GM19324 (cell line): ENCODE results near the gene DLG2.
"Not testable (repeated sequence)": the region's sequence is repeated elsewhere in the genome, so short reads cannot be mapped to it uniquely, and the experiment has no call there.

Experiments
- ATAC-seq: cut with Tn5 transposase; IDR thresholded peaks from one replicate; pipeline ENCODE4 v1.9.1; 2021; ENCODE audit warnings: mild to moderate bottlenecking, moderate library complexity; ENCODE audit not compliant: unreplicated experiment, low FRiP score

Gene DLG2

DNA sequence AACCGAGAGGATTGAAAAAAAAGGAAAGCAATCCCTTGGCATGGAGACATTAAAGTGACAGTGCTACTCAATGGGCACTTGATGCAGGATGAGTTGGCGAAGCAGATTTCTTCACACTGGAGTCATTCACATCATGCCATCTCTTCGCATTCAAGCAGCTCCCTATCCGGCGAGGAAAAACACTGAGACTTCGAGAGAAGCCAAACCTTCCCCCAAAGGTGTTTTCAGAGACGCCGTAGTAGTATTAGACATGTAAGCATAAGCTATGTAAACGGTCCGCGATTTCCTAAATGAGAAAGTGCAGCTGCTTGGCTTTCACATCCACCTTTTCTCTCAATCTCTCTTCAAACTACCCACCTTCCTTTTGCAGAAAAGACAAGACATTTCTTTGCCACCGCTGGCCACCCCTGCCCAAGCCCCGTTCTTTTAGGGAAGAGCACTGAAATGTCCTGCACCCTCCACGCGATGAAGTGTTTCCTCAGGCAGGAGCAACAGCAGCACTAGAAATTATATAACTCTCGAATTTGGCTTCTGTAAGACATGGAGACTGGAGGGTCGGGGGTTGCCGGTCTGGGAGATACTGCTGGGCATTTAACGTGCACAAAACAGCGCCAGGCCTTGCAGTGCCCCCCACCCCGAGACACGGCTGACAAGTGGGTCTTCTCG lies at the start of gene DLG2:
Gene DLG2 (minus strand): TSS at position 13 of the 666 bp plus-strand sequence.
- ATAC-seq = no peak

DNA sequence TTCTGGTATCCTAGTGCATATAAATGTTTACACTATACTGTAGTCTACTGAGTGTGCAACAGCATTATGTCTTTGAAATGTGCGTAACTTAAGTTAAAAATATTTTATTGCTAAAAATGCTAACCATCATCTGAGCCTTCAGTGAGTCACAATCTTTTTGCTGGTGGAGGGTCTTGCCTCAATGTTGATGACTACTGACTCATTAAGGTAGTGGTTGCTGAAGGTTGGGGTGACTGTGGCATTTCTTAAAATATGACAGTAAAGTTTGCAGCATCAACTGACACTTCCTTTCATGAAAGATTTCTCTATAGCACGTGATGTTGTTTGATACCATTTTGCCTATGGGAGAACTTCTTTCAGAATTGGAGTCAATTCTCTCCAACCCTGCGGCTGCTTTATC lies 46.2 kb upstream of the DLG2 start:
- ATAC-seq = no peak

DNA sequence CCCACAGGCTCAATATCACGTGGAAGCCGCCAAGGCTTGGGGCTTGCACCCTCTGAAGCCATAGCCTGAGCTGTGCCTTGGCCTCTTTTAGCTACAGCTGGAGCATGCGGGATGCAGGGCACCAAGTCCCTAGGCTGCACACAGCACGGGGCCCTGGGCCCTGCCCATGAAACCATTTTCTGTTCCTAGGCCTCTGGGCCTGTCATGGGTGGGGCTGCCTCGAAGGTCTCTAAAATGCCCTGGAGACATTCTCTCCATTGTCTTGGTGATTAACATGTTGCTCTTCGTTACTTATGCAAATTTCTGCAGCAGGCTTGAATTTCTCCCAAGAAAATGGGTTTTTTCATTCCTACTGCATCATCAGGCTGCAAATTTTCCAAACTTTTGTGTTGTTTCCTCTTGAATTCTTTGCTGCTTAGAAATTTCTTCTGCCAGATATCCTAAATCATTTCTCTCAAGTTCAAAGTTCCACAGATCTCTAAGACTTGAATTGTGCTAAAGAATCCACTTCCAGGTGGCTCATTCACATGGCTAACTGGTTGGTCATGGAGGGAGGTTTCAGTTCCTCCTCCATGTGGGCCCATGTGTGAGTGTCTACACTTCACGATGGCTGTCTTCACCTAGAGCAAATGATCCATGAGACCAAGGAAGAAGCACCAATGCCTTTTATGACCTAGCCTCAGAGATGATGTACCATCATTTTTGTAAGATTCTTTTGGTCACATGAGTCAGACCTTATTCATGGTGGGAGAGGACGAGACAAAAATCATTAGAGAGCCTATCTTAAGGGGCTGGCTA lies 45.2 kb upstream of the DLG2 start:
- no peak for ATAC-seq

DNA sequence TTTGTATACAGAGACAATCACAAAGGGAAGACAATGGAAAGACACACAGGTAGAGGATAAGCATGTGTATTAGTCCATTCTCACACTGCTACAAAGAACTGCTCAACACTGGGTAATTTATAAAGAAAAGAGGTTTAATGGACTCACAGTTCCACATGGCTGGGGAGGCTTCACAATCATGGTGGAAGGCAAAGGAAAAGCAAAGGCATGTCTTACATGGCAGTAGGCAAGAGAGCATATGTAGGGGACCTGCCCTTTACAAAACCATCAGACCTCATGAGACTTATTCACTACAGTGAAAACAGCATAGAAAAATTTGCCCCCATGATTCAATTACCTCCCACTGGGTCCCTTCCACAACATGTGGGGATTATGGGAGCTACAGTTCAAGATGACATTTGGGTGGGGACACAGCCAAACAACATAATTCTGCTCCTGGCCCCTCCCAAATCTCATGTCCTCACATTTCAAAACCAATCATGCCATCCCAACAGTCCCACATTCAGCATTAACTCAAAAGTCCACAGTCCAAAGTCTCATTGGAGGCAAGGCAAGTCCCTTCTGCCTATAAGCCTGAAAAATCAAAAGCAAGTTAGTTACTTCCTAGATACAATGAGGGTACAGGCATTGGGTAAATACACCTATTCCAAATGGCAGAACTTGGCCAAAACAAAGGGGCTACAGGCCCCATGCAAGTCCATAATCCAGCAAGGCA lies 44.0 kb upstream of the DLG2 start:
- not testable (repeated sequence) for ATAC-seq

DNA sequence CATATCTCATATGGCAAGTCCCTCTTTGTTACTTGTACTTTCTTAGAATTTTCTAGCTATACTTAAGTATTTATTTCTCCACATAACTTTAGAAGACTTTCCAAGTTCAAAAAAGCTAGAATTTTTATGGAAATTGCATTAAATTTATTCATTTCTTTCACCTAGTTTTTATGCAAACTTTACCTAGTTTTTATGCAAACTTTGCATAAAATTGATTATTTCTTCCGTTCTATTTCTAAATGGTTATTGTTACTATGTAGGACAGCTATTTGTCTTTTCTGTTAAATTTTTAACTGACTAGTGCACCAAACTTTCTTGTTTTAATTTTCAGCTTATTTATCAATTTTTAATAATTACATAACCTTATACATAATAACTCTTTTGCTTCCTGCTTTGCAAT lies 41.0 kb upstream of the DLG2 start:
- ATAC-seq = no peak

GRCh38 chr11:85666687-85667086 lies 39.5 kb upstream of the DLG2 start:
- ATAC-seq = no peak

DNA sequence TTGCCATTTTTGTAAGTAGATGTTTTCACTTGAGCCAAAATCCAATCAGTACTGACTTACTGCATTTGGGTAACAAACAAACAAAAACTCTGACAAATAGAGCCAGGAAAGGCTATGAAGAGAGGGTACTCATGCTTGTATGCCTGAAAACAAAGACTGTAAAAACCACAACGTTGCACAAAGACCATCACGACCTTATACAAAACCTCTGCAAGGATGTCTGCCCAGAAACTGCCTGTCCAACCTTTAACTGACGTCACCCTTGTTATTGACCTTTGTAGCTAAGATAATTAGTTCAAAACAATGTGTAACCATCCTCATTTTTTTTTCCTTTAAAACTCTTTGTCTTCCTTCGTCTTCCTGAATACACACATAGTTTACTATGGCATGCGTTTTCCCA lies 38.6 kb upstream of the DLG2 start:
- no peak for ATAC-seq

DNA sequence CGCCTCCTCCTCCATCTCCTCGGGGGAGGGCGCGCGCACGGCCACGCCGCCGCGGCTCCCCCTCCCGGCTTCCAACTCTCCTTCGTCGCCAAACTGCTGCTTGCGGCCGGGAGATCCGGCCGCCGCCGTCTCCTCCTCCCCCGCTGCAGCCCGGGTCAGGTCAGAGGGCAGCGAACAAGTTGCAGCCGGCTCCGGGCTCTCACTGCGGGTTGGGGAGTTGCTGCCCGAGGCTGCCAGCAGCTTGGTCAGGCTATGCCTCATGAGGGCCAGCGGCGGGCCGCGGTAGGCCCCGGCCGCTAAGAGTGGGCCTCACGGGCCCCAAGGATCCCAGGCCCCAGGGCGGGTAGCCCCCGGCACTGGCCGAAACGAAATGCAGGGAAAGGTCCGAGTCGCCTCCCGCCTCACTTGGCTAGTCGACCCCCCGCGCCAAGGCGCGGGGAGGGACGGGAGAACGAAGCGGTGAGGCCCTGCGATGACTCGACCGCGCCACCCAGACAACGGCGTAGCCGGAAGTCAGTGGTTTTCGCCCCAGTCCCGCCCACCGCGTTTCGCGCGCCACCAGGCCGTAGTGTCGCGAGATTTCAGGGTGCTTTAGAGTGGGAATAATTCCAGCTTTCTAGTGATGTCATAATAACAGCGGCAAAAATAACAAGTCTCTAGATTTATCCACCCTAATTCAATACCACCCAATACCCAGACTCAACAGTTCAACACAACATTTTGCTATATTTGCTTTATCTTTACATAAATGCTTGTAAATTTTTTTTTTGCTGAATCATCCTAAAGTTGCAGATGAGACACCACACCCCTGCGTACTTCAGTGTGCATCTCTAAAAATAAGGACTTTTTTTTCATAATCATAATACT lies 37.7 kb upstream of the DLG2 start, which contains the start of gene CREBZF:
Gene CREBZF (minus strand): TSS at position 515 of the 867 bp plus-strand sequence. CDS start 254 bp downstream, at position 261.
- ATAC-seq = peak; percentile 90

GRCh38 chr11:85663753-85664614 lies 36.8 kb upstream of the DLG2 start:
- peak; percentile 68 for ATAC-seq

DNA sequence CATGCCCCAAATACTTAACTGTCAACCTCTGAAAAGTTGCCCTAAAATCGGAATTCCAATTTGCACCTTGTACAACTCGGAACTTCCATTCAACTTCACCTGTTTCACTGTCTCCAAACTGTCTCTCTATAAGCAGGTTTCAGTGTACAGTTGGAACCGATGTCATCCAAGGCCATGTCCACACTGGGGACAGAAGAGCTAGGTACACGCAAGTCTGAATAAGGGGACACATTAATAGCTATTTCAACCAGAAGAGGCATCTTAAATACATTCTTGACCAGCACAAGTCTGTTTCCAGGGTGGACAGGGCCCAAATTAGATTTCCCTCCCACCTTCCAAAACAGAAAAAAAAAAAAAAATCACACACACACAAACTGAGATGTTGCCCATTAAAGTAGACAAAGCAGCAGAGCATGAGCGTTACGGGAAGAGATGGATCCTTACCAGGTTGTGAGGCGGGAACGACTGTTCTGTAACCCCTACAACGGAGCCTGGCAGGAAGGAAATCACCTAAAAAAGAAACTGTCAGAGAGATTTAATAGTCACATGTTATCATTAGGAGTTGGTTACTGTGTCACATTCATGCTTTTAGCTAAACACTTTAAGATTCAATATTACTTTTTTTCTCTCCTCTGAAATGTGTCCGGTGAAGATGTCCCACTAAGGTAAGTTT lies 36.1 kb upstream of the DLG2 start:
- ATAC-seq = no peak

GRCh38 chr11:85661972-85662664 lies 35.0 kb upstream of the DLG2 start:
- no peak for ATAC-seq

- no peak for ATAC-seq
Measured at GRCh38 chr11:85658180-85658579, 31.0 kb upstream of the DLG2 start.

GRCh38 chr11:85656777-85657176 lies 29.6 kb upstream of the DLG2 start:
- no peak for ATAC-seq

GRCh38 chr11:85654343-85654742 lies 27.2 kb upstream of the DLG2 start:
- not testable (repeated sequence) for ATAC-seq

- ATAC-seq = no peak
Measured at GRCh38 chr11:85652786-85653447, 25.8 kb upstream of the DLG2 start.

DNA sequence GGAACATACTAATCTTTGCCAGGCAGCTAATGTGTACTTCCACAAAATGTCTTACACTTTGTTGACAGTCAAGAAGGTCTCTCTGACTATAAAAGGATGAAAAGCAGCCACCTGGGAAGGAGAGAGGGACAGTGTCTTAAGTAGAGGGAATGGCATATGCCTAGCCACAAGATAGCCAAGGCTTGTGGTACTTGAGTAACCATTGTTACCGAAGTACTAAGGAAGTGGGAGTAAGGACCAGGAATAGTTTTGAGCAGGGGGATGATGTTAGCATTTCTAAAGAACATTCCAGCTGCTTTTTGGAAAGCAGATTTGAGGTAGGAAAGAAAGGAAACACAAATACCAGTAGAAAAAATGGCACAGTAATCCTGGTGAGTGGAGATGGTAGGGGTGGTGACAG lies 24.0 kb upstream of the DLG2 start:
- no peak for ATAC-seq

DNA sequence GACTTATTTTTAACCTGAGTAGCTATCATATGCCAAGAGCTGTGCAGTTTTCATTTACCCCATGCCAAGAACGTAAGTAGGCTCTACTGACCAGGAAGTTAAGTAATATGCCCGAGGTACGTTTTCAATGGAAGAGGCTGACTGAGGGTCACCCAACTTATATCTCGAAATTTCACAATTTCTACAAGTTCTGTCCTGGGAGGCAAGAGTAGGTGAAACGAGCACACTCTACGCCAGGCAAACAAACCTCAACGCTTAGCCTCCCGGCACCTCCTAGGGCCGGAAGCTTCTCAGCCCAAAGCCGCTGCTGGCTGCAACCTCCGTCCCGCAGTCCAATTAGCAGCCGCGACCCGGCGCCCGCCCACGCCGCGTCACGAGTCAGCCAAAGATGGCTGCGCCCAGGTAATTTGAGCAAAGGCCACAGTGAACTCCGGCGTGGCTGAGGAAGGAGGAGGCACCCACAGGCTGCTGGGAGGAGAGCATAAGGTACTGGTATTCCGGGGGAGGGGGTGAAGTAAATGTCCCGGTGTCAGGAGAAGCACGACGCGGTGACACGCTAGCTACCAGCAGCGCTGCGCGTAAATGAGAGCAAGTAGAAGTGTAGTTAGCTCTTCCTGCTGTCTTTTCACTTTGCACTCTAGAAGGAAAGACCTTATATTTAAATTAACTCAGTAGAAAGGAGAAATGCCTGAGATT lies 20.6 kb upstream of the DLG2 start, which contains the start of gene TMEM126A:
Gene TMEM126A (plus strand): TSS at position 364 of the 696 bp plus-strand sequence. CDS start 2,289 bp downstream, outside the sequence.
- peak; percentile 100 for ATAC-seq
